Cardiac septum (tissue), 1 donor: ENCODE results near the gene ALOX5. TPM values are rescaled to one million over a fixed set of nuclear protein-coding genes. Genes with fewer than 3 reads are reported as not detected.
A peak's percentile ranks its signal among the peaks of the same experiment; 100 is the strongest.
"Not testable (repeated sequence)": the region's sequence is repeated elsewhere in the genome, so short reads cannot be mapped to it uniquely, and the experiment has no call there.

Experiments used
- DNase-seq: peaks from one replicate; pipeline ENCODE4 v3.0.0-alpha.2; 2020; ENCODE audit warnings: low spot score
- intact Hi-C: fragments of 100-400 bp; cut with DNase I; formaldehyde crosslinking; loops from one replicate; pipeline ENCODE4 v1.14.0; 2022
- total RNA-seq: library from RNA; stranded (reverse); fragmentation: NEBNext Ultra II Directional; extraction: Animal tissue kit (Norgen Biotek cat#: 25700); gene quantifications from one replicate; pipeline ENCODE4 v1.2.1, GENCODE V29; 2021
- donor health status: DM: no; HTN: no; CAD: no.

ALOX5 gene
- total RNA-seq, 1 donor from 2014 or later, result 4.9 TPM

GRCh38 chr10:45372251-45372951, 1.6 kb upstream of the ALOX5 start:
- intact Hi-C loops, result no loop called here
- DNase-seq, result no peak

DNA sequence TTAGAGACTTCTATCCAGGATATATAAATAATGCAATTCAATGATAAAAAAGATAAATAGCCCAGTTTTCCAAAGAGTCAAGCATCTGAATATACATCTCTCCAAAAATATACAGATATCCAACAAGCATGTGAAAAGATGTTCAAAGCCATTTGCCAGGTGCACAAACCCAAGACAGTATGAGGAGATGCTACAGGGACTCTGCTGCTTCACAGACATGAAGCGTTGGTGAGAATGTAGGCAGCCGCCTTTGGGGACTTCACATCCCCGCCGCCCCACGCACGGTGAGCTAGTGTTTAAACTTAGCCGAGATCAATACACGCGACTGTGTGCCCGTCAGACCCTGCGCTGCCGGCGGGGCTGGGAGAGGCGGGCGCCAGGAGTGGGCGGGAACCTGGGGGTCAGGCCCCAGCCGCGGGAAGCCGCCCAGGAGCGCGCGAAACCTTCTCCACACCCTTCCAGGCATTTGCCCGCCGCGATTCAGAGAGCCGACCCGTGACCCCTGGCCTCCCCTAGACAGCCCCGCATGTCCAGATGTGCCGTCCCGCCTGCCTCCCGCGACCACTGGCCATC, 927 bp upstream of the ALOX5 start:
- DNase-seq, result peak; percentile 76
- intact Hi-C loops, result no loop called here

- intact Hi-C loops, result no loop called here
- peak; percentile 77 for DNase-seq
Observed at GRCh38 chr10:45374350-45375052, 485 bp downstream of the ALOX5 start.

DNA sequence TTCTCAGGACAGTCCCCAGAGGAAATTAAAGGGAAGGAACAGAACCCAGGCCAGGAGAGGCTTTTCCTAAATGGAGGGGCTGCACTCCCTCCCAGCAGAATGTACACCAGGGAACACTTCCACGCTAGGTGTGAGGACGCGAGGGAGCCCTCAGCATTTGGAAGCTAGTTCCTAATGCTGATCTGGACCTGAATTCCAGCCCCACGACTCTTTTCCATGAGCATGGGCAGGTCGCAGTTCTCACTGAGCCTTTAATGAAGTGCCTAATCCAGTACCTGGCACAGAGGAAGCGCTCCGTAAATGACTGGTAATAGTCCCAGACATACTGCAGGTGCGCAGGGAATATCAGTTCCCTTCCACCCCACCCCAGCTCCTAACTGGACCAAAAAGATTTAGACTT, 1.1 kb downstream of the ALOX5 start:
- no peak for DNase-seq
- intact Hi-C loops, result no loop called here

GRCh38 chr10:45375716-45376231, 1.8 kb downstream of the ALOX5 start:
- DNase-seq, result no peak
- intact Hi-C loops, result no loop called here

GRCh38 chr10:45376371-45376801, 2.4 kb downstream of the ALOX5 start:
- DNase-seq, result no peak
- intact Hi-C loops, result no loop called here

DNA sequence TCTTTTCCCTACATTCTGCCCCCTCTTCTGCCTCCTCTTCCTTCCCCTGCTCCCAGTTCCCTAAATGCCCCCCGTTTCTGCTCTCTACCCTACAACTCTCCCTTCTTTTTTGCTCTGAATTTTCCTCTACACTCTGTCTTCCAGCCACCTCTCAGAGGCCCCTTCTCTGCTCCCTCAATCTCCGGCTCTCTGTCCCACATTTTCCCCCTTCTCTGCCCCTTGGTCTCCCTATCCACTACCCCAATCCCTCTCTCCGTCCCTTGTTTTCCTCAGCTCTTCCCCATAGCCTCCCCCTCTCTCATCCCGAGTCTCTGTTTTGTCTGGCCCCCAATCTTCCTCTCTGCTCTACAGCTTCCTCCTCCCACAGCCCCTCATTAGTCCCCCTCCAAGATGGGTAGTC, 3.3 kb downstream of the ALOX5 start:
- intact Hi-C loops, result no loop called here
- no peak for DNase-seq

- no peak for DNase-seq
- intact Hi-C loops, result no loop called here
Observed at GRCh38 chr10:45377858-45378257, 3.8 kb downstream of the ALOX5 start.

DNA sequence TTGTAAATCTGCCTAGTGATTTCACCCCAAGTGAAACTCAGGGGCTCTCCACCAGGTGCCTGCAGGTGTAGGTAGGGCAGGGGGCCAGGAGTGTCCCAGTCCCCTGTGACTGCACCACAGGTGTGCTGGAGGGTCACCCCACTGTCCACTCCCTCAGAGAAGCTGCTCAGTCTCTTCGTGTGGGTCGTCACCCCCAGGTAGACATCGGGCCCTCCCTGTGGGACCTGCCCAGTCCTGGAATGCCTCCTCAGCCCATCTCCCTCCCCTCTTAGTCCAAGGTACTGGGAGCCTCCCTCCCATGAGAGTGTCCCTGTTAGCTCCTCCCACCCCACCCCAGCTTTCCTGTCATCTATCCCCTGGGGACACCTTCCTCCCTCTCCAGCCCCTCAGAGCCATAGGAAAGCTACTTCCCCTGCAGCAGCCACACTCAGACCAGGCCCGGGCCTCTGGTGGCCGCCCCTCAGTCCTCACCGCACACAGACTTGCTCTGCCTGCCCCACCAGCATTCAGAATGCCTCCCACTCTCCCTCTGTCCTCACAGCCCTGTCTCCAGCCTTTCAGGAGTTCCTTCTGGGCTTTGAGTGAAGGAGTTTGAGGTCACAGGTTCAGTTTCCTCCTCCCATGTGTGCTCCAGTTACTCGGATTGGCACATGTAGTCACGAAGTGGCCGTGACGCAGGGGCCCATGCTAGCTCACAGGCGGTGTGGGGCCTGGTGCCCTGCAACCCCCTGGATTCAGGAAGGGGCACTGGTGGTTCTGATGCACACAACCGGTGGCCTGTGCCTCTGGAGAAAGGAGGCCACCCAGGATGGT, 5.1 kb downstream of the ALOX5 start:
- peak; percentile 82 for DNase-seq
- intact Hi-C loops, result no loop called here

GRCh38 chr10:45379891-45380540, 6.0 kb downstream of the ALOX5 start:
- intact Hi-C loops, result no loop called here
- peak; percentile 85 for DNase-seq

- DNase-seq, result peak; percentile 78
- intact Hi-C loops, result no loop called here
Observed at GRCh38 chr10:45380903-45381620, 7.0 kb downstream of the ALOX5 start.

DNA sequence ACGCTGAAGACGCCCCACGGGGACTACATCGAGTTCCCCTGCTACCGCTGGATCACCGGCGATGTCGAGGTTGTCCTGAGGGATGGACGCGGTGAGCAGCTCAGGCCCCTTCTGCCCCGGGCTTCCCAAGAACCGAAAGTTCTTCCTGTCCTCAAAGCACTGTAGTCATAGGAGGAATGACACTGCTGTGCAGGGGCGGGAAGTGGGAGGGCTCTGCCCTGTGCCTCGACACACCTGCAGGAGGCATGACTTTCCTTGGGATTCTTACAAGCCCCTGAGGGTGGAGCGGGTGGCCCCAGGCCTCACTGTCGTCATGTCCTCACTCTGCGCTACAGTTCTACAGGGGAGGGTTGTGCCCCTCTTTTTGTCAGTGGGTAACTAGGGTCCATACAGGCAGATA, 8.6 kb downstream of the ALOX5 start:
- DNase-seq, result no peak
- intact Hi-C loops, result no loop called here

DNA sequence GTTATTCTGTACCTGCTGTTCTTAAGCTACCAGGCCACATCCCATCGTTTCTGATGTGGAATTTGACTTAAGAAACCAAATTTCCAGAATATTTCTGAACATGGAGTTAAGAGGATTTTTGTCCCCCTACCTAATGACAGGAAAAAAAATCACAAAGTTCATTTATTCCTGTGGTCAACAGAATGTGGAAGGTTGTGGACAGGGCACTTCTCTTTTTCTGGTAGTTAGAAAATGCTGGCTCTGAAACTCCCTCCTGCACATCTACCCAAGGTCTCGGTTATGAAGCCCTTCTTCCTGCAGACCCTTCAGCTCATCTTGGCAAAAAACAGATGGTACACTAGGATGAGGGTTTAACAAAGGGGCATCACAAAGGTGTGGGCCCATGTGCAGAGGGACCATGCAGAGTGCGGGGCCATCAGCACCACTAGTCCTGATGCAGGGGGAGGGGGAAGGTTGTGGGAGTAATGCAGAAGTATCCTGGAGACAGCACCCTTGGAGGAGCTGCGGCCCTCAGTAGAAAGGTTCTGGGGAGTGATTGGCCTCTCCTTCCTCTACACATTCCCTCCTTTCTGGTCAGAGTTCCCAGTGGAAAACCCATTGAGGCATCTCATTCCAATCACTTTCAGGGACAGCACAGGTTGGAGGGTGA, 9.8 kb downstream of the ALOX5 start:
- DNase-seq, result no peak
- intact Hi-C loops, result no loop called here

DNA sequence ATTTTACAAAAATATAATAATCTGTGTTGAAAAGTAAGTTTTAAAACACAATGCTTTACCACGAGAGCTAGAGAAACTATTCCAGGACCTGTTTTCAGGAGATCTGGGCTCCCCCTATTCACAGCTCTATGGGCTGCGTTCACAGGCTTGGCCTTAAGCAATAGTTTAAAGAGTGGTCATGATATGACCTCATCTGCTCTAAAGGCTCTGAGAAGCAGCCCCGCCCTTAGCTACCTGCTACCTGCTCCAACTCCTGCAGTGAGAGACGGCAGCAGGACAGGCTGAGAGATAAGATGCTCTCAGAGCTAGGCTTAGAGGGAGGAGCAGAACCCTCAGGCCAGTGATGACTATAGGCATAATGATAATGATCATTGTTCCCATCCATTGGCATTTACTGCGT, 12.6 kb downstream of the ALOX5 start:
- intact Hi-C loops, result no loop called here
- DNase-seq, result no peak

- intact Hi-C loops, result no loop called here
- DNase-seq, result no peak
Observed at GRCh38 chr10:45387096-45387893, 13.3 kb downstream of the ALOX5 start.

GRCh38 chr10:45389671-45390070, 15.7 kb downstream of the ALOX5 start:
- intact Hi-C loops, DNase-seq: not testable (repeated sequence)

GRCh38 chr10:45391636-45392035, 17.6 kb downstream of the ALOX5 start:
- intact Hi-C loops, DNase-seq: not testable (repeated sequence)

- intact Hi-C loops, result no loop called here
- no peak for DNase-seq
Observed at GRCh38 chr10:45395554-45395953, 21.5 kb downstream of the ALOX5 start.
